ENCODE results near the gene CFAP100.
A peak's percentile ranks its signal among the peaks of the same experiment; 100 is the strongest.

Gene CFAP100

GRCh38 chr3:126358038-126358815 is 36.5 kb upstream of the CFAP100 start (continued):
- TF ChIP-seq ZNF561 (tag by site-specific recombination; IDR thresholded peaks at IDR 0.05; ENCODE audit: borderline replicate concordance) (no peak), ZNF777 (tag by site-specific recombination; IDR thresholded peaks at IDR 0.05; ENCODE audit: borderline replicate concordance) (no peak), ZNF707 (tag by site-specific recombination; IDR thresholded peaks at IDR 0.05) (no peak), ZNF530 (tag by site-specific recombination; IDR thresholded peaks at IDR 0.05; ENCODE audit: low read depth) (no peak), ZNF792 (tag by site-specific recombination; IDR thresholded peaks at IDR 0.05) (no peak), ZIC2 (tag by site-specific recombination; IDR thresholded peaks at IDR 0.05) (no peak), ZNF16 (tag by site-specific recombination; IDR thresholded peaks at IDR 0.05; ENCODE audit: low read depth) (no peak), PRDM2 (tag by site-specific recombination; IDR thresholded peaks at IDR 0.05; ENCODE audit: borderline replicate concordance) (no peak), ZNF324 (tag by site-specific recombination; IDR thresholded peaks at IDR 0.05) (no peak), ZNF837 (tag by site-specific recombination; IDR thresholded peaks at IDR 0.05) (no peak), ZNF843 (tag by site-specific recombination; IDR thresholded peaks at IDR 0.05) (no peak), ZNF501 (tag by site-specific recombination; IDR thresholded peaks at IDR 0.05) (no peak), ZBTB7A (tag by site-specific recombination; IDR thresholded peaks at IDR 0.05; ENCODE audit: low read depth) (no peak), ZNF768 (tag by site-specific recombination; IDR thresholded peaks at IDR 0.05) (no peak), ZNF513 (tag by site-specific recombination; IDR thresholded peaks at IDR 0.05) (no peak), ZNF549 (tag by site-specific recombination; IDR thresholded peaks at IDR 0.05) (no peak), ZFP41 (tag by site-specific recombination; IDR thresholded peaks at IDR 0.05; ENCODE audit: borderline replicate concordance) (no peak), BCL11A (tag by site-specific recombination; IDR thresholded peaks at IDR 0.05; ENCODE audit: low read depth) (no peak), ZNF600 (tag by site-specific recombination; IDR thresholded peaks at IDR 0.05) (0 out of 2 replicates have a peak, but pooled peaks have one; percentile 42), SP7 (tag by site-specific recombination; IDR thresholded peaks at IDR 0.05) (no peak), ZNF37A (tag by site-specific recombination; IDR thresholded peaks at IDR 0.05) (no peak), ZNF677 (tag by site-specific recombination; IDR thresholded peaks at IDR 0.05) (no peak), ZNF335 (tag by site-specific recombination; conservative IDR thresholded peaks at IDR 0.05) (peak; percentile 27; the same call in 1 of the 2 replicates), ZNF214 (tag by site-specific recombination; IDR thresholded peaks at IDR 0.05; ENCODE audit: borderline replicate concordance) (no peak), KLF1 (tag by site-specific recombination; IDR thresholded peaks at IDR 0.05) (no peak)
- TF ChIP-seq, protein P1, sequence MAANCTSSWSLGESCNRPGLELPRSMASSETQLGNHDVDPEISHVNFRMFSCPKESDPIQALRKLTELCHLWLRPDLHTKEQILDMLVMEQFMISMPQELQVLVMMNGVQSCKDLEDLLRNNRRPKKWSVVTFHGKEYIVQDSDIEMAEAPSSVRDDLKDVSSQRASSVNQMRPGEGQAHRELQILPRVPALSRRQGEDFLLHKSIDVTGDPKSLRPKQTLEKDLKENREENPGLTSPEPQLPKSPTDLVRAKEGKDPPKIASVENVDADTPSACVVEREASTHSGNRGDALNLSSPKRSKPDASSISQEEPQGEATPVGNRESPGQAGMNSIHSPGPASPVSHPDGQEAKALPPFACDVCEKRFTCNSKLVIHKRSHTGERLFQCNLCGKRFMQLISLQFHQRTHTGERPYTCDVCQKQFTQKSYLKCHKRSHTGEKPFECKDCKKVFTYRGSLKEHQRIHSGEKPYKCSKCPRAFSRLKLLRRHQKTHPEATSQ (tag by site-specific recombination; IDR thresholded peaks at IDR 0.05) = no peak
- TF ChIP-seq, protein P2, sequence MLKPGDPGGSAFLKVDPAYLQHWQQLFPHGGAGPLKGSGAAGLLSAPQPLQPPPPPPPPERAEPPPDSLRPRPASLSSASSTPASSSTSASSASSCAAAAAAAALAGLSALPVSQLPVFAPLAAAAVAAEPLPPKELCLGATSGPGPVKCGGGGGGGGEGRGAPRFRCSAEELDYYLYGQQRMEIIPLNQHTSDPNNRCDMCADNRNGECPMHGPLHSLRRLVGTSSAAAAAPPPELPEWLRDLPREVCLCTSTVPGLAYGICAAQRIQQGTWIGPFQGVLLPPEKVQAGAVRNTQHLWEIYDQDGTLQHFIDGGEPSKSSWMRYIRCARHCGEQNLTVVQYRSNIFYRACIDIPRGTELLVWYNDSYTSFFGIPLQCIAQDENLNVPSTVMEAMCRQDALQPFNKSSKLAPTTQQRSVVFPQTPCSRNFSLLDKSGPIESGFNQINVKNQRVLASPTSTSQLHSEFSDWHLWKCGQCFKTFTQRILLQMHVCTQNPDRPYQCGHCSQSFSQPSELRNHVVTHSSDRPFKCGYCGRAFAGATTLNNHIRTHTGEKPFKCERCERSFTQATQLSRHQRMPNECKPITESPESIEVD (tag by site-specific recombination; IDR thresholded peaks at IDR 0.05) = no peak
- TF ChIP-seq, protein P3, sequence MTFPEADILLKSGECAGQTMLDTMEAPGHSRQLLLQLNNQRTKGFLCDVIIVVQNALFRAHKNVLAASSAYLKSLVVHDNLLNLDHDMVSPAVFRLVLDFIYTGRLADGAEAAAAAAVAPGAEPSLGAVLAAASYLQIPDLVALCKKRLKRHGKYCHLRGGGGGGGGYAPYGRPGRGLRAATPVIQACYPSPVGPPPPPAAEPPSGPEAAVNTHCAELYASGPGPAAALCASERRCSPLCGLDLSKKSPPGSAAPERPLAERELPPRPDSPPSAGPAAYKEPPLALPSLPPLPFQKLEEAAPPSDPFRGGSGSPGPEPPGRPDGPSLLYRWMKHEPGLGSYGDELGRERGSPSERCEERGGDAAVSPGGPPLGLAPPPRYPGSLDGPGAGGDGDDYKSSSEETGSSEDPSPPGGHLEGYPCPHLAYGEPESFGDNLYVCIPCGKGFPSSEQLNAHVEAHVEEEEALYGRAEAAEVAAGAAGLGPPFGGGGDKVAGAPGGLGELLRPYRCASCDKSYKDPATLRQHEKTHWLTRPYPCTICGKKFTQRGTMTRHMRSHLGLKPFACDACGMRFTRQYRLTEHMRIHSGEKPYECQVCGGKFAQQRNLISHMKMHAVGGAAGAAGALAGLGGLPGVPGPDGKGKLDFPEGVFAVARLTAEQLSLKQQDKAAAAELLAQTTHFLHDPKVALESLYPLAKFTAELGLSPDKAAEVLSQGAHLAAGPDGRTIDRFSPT (tag by site-specific recombination; IDR thresholded peaks at IDR 0.05) = 0 out of 2 replicates have a peak, but pooled peaks have one; percentile 3
